ENCODE measurements around the gene KRTDAP. TPM values are rescaled to one million over a fixed set of nuclear protein-coding genes. Genes with fewer than 3 reads are reported as not detected.
A peak's percentile ranks its signal among the peaks of the same experiment; 100 is the strongest.

Gene KRTDAP
- total RNA-seq, 1 donor from 2014 or later: 0.89 TPM

GRCh38 chr19:35508129-35508528, 17.9 kb upstream of the KRTDAP start:
- no peak overlapping the region for H3K27ac ChIP-seq
- no peak for TF ChIP-seq CTCF (IDR thresholded peaks at IDR 0.05)
- intact Hi-C loops (cut with DNase I): no loop called here
- no peaks in the 10 kb centered on the region for H3K36me3 ChIP-seq
- peaks cover 21% of the 10 kb centered on the region for H3K27me3 ChIP-seq (ENCODE audit: low read depth)
- no peak for ATAC-seq
- H3K4me3 ChIP-seq: no peak overlapping the region
- peaks cover 12% of the 10 kb centered on the region for H3K4me1 ChIP-seq
- DNase-seq: no peak
- no peaks in the 10 kb centered on the region for H3K9me3 ChIP-seq

GRCh38 chr19:35507561-35507960, 17.3 kb upstream of the KRTDAP start:
- ATAC-seq: no peak
- intact Hi-C loops (cut with DNase I): no loop called here
- Histone ChIP-seq H3K27ac (no peak overlapping the region), H3K4me1 (peaks cover 12% of the 10 kb centered on the region), H3K36me3 (no peaks in the 10 kb centered on the region), H3K27me3 (ENCODE audit: low read depth) (peaks cover 21% of the 10 kb centered on the region), H3K9me3 (no peaks in the 10 kb centered on the region), H3K4me3 (no peak overlapping the region)
- no peak for DNase-seq
- TF ChIP-seq CTCF (IDR thresholded peaks at IDR 0.05): no peak

- Histone ChIP-seq H3K4me1 (peaks cover 12% of the 10 kb centered on the region), H3K36me3 (no peaks in the 10 kb centered on the region), H3K27me3 (ENCODE audit: low read depth) (peaks cover 15% of the 10 kb centered on the region), H3K9me3 (no peaks in the 10 kb centered on the region), H3K4me3 (no peak overlapping the region), H3K27ac (no peak overlapping the region)
- DNase-seq: no peak
- no peak for ATAC-seq
- intact Hi-C loops (cut with DNase I): no loop called here
- TF ChIP-seq CTCF (IDR thresholded peaks at IDR 0.05): no peak
Observed at GRCh38 chr19:35506011-35506410, 15.7 kb upstream of the KRTDAP start.

- no peak for ATAC-seq
- Histone ChIP-seq H3K36me3 (no peaks in the 10 kb centered on the region), H3K9me3 (no peaks in the 10 kb centered on the region), H3K4me1 (no peaks in the 10 kb centered on the region), H3K27ac (no peak overlapping the region), H3K4me3 (no peak overlapping the region), H3K27me3 (ENCODE audit: low read depth) (peaks cover 2% of the 10 kb centered on the region)
- intact Hi-C loops (cut with DNase I): no loop called here
- no peak for TF ChIP-seq CTCF (IDR thresholded peaks at IDR 0.05)
- DNase-seq: no peak
Observed at GRCh38 chr19:35502751-35503150, 12.5 kb upstream of the KRTDAP start.

- no peak overlapping the region for H3K27ac ChIP-seq
- ATAC-seq: peak in 1 of 2 donors; percentile 15
- no peak overlapping the region for H3K4me3 ChIP-seq
- intact Hi-C loops (cut with DNase I): no loop called here
- TF ChIP-seq CTCF (IDR thresholded peaks at IDR 0.05): no peak
- no peak for DNase-seq
- no peaks in the 10 kb centered on the region for H3K27me3 ChIP-seq (ENCODE audit: low read depth)
- no peaks in the 10 kb centered on the region for H3K9me3 ChIP-seq
- H3K36me3 ChIP-seq: no peaks in the 10 kb centered on the region
- H3K4me1 ChIP-seq: no peaks in the 10 kb centered on the region
Observed at GRCh38 chr19:35501684-35502083, 11.4 kb upstream of the KRTDAP start.

- intact Hi-C loops (cut with DNase I): no loop called here
Observed at GRCh38 chr19:35500611-35501010, 10.3 kb upstream of the KRTDAP start.

More at GRCh38 chr19:35500611-35501010, 10.3 kb upstream of the KRTDAP start:
- Histone ChIP-seq H3K9me3 (no peaks in the 10 kb centered on the region), H3K4me3 (no peak overlapping the region), H3K36me3 (no peaks in the 10 kb centered on the region), H3K4me1 (peaks cover 2% of the 10 kb centered on the region), H3K27ac (no peak overlapping the region), H3K27me3 (ENCODE audit: low read depth) (no peaks in the 10 kb centered on the region)
- TF ChIP-seq CTCF (IDR thresholded peaks at IDR 0.05): no peak
- no peak for ATAC-seq
- DNase-seq: no peak
